Osteoblast (primary cell): Measurements from ENCODE around the gene LRRC72. TPM values are rescaled to one million over a fixed set of nuclear protein-coding genes. Genes with fewer than 3 reads are reported as not detected.

ENCODE experiments used
- DNase-seq: peaks from one replicate; pipeline ENCODE4 v3.0.0; 2011; ENCODE audit warnings: low spot score, mixed read lengths; ENCODE audit not compliant: insufficient read length; ENCODE audit errors: missing footprints
- H2AFZ ChIP-seq: 2 replicates; pipeline ENCODE4 v1.6.0; 2011; ENCODE audit warnings: mild to moderate bottlenecking, low read length
- H3K27ac ChIP-seq: 2 replicates; pipeline ENCODE4 v1.5.1; 2011; ENCODE audit warnings: mild to moderate bottlenecking, low read depth, low read length, moderate library complexity
- H3K27me3 ChIP-seq: 2 replicates; pipeline ENCODE4 v1.6.0; 2012; ENCODE audit warnings: mild to moderate bottlenecking, control low read depth, inconsistent platforms, low read length, moderate library complexity; ENCODE audit not compliant: insufficient read depth
- H3K36me3 ChIP-seq: 2 replicates; pipeline ENCODE4 v1.5.1; 2011; ENCODE audit warnings: mild to moderate bottlenecking, low read length, control low read depth, moderate library complexity; ENCODE audit not compliant: insufficient read depth
- H3K4me1 ChIP-seq: 2 replicates; pipeline ENCODE4 v1.5.1; 2011; ENCODE audit warnings: mild to moderate bottlenecking, low read length, control low read depth, moderate library complexity; ENCODE audit not compliant: insufficient read depth
- H3K4me2 ChIP-seq: 2 replicates; pipeline ENCODE4 v1.6.0; 2011; ENCODE audit warnings: mild to moderate bottlenecking, low read length; ENCODE audit not compliant: insufficient read depth
- H3K4me3 ChIP-seq: fragments of 200-600 bp; sonication (generic); 3 replicates; pipeline ENCODE4 v1.5.1; 2012; ENCODE audit warnings: mild to moderate bottlenecking, low read length, inconsistent platforms; ENCODE audit not compliant: insufficient read depth
- H3K79me2 ChIP-seq: 2 replicates; pipeline ENCODE4 v1.6.0; 2012; ENCODE audit warnings: mild to moderate bottlenecking, low read length, control low read depth, inconsistent platforms; ENCODE audit not compliant: insufficient read depth
- H3K9me3 ChIP-seq: 2 replicates; pipeline ENCODE4 v1.5.1; 2011; ENCODE audit warnings: low read depth, low read length, control low read depth
- H4K20me1 ChIP-seq: 2 replicates; pipeline ENCODE4 v1.6.0; 2012; ENCODE audit warnings: mild to moderate bottlenecking, low read length, control low read depth; ENCODE audit not compliant: insufficient read depth
- CTCF ChIP-seq: IDR thresholded peaks from 2 replicates; pipeline ENCODE4 v1.5.1; 2011; ENCODE audit warnings: mild to moderate bottlenecking, low read depth, low read length, moderate library complexity; ENCODE audit errors: extremely low read depth
- total RNA-seq: library from RNA; depleted of rRNA; stranded (reverse); fragments of >200 nt; gene quantifications from 2 replicates; pipeline ENCODE4 v1.2.3, GENCODE V29; 2012

LRRC72 gene
- total RNA-seq, 1 donor: not detected

- TF ChIP-seq CTCF: no peak
- no peak overlapping the region for H3K27ac ChIP-seq
- H3K36me3 ChIP-seq: no peaks in the 10 kb centered on the region
- no peak for DNase-seq
- no peak overlapping the region for H2AFZ ChIP-seq
- H4K20me1 ChIP-seq: no peaks in the 10 kb centered on the region
- H3K27me3 ChIP-seq: no peaks in the 10 kb centered on the region
- H3K9me3 ChIP-seq: no peaks in the 10 kb centered on the region
- H3K4me3 ChIP-seq: no peak overlapping the region
- H3K4me2 ChIP-seq: no peak overlapping the region
- H3K79me2 ChIP-seq: no peaks in the 10 kb centered on the region
- H3K4me1 ChIP-seq: no peaks in the 10 kb centered on the region
Observed at GRCh38 chr7:16556359-16556758, 29.7 kb downstream of the LRRC72 start.

GRCh38 chr7:16558761-16559302, 32.2 kb downstream of the LRRC72 start:
- no peaks in the 10 kb centered on the region for H3K79me2 ChIP-seq
- TF ChIP-seq CTCF: no peak
- no peak overlapping the region for H2AFZ ChIP-seq
- H3K4me2 ChIP-seq: no peak overlapping the region
- no peaks in the 10 kb centered on the region for H3K4me1 ChIP-seq
- H3K27me3 ChIP-seq: no peaks in the 10 kb centered on the region
- H4K20me1 ChIP-seq: no peaks in the 10 kb centered on the region
- H3K36me3 ChIP-seq: no peaks in the 10 kb centered on the region
- no peak for DNase-seq
- H3K9me3 ChIP-seq: no peaks in the 10 kb centered on the region
- H3K27ac ChIP-seq: no peak overlapping the region
- H3K4me3 ChIP-seq: no peak overlapping the region

DNA sequence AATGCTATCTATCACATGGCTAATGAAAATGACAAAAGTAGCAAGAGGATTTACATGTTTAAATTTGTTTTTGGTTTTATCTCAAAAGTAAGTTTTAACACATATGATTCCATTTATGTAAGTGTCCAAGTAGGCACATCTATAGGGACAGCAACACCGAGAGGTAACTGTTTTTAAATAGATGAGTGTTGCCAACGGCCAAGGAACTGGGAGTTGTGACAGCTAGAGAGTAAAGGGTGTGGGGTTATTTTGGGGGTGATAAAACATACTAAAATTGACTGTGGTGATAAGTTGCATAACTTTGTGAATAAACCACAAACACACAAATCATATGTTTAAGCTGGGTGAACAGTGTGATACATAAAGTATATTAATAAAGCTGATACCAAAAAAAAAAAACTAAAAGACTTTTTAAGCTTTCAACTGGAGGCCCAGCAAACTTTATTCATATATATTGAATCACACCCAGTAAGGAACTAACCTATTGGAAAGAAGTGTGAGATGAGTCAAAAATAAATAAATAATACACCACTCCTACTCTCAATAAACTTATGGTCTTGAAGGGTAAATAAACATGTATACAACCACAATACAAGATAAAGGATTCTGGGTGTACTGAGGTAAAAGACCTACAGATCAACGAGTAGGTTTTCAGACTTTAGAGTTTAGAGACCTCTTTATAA, 33.0 kb downstream of the LRRC72 start:
- Histone ChIP-seq H3K27me3 (no peaks in the 10 kb centered on the region), H3K36me3 (no peaks in the 10 kb centered on the region), H3K4me2 (no peak overlapping the region), H3K4me3 (no peak overlapping the region), H3K9me3 (no peaks in the 10 kb centered on the region), H3K4me1 (no peaks in the 10 kb centered on the region), H3K79me2 (no peaks in the 10 kb centered on the region), H4K20me1 (no peaks in the 10 kb centered on the region), H3K27ac (no peak overlapping the region), H2AFZ (no peak overlapping the region)
- TF ChIP-seq CTCF: no peak
- DNase-seq: no peak

DNA sequence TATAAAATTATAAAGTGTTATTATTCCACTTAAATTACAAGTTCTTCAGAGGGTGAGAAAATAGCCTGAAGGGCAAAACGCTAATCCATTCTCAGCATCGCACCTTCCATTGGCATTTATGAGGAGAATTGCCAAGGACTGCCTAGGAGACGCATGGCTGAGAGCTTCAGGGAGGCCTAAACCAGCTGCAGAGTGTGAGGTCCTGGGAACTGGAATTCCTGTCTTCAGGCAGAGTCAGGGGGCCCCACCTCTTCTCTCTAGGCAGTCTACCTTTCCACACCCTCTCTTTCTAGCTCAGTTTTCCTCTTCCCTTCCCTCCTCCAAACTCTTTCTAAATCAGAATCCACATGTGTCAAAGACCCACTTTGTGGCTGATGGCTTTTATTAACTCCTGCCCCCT, 35.3 kb downstream of the LRRC72 start:
- H3K4me1 ChIP-seq: no peaks in the 10 kb centered on the region
- H3K4me2 ChIP-seq: no peak overlapping the region
- no peaks in the 10 kb centered on the region for H3K9me3 ChIP-seq
- H2AFZ ChIP-seq: peak overlapping the region; percentile 8
- no peak overlapping the region for H3K4me3 ChIP-seq
- no peak for DNase-seq
- no peak for TF ChIP-seq CTCF
- no peaks in the 10 kb centered on the region for H4K20me1 ChIP-seq
- H3K36me3 ChIP-seq: no peaks in the 10 kb centered on the region
- H3K79me2 ChIP-seq: no peaks in the 10 kb centered on the region
- H3K27ac ChIP-seq: no peak overlapping the region
- H3K27me3 ChIP-seq: no peaks in the 10 kb centered on the region
